Esophagus muscularis mucosa (tissue), 4 donors: Measurements from ENCODE around the gene RET. TPM values are rescaled to one million over a fixed set of nuclear protein-coding genes. Genes with fewer than 3 reads are reported as not detected.

Source experiments
- DNase-seq: peaks from one replicate; pipeline ENCODE4 v3.0.0-alpha.2; 2017; ENCODE audit errors: extremely low spot score
- H3K27ac ChIP-seq, 4 donors: fragments of 200-600 bp; sonication (generic); replicated peaks in 1 of 4; 1 replicate in 3 of 4; 2 replicates in 1 of 4; pipeline ENCODE4 v1.5.1; 2016 to 2019; ENCODE audit warnings: mild to moderate bottlenecking in 1 of 4
- H3K27me3 ChIP-seq, 4 donors: fragments of 200-600 bp; sonication (generic); one replicate each; pipeline versions ENCODE4 v1.5.1 to v1.6.0; 2016 to 2019
- H3K36me3 ChIP-seq, 4 donors: fragments of 200-600 bp; sonication (generic); one replicate each; pipeline ENCODE4 v1.5.1; 2016 to 2019
- H3K4me1 ChIP-seq, 4 donors: fragments of 200-600 bp; sonication (generic); one replicate each; pipeline ENCODE4 v1.5.1; 2016 to 2019
- H3K4me3 ChIP-seq, 4 donors: fragments of 200-600 bp; sonication (generic); 1 replicate in 2 of 4; 2 replicates in 2 of 4; pipeline ENCODE4 v1.5.1; 2016 to 2019; ENCODE audit warnings: mild to moderate bottlenecking in 4 of 4, moderate library complexity in 1 of 4
- H3K9me3 ChIP-seq, 4 donors: fragments of 200-600 bp; sonication (generic); 1 replicate in 3 of 4; 2 replicates in 1 of 4; pipeline ENCODE4 v1.5.1; 2016 to 2019
- EP300 ChIP-seq: sonication (generic); formaldehyde crosslinking; IDR thresholded peaks from one replicate; pipeline ENCODE4 v1.6.1; 2017; ENCODE audit warnings: antibody characterized with exemption
- POLR2A ChIP-seq: fragments of 450-650 bp; IDR thresholded peaks from one replicate; pipeline ENCODE4 v1.6.1; 2017; ENCODE audit warnings: antibody characterized with exemption, moderate library complexity, mild to moderate bottlenecking, low read depth
- POLR2AphosphoS5 ChIP-seq, 2 donors: sonication (generic); formaldehyde crosslinking; IDR thresholded peaks; one replicate each; pipeline ENCODE4 v1.6.1; 2017; ENCODE audit warnings: antibody characterized with exemption in 2 of 2
- WGBS: methylation state at CpG from one replicate; pipeline ENCODE4 v1.1.5; 2018; 5-methylcytosine and 5-hydroxymethylcytosine counted together
- intact Hi-C: fragments of 100-400 bp; cut with DNase I; formaldehyde crosslinking; loops from one replicate; pipeline ENCODE4 v1.15.1; 2023
- total RNA-seq, 4 donors: library from RNA; depleted of rRNA; stranded (reverse); fragments of >200 nt; gene quantifications; one replicate each; pipeline versions ENCODE4 v1.1.0 to v1.2.1, GENCODE V29; 2016
- TF ChIP-seq, protein P1 (sequence below), 3 experiments: fragments of 200-600 bp in 2 of 3; fragments of 450-650 bp in 1 of 3; sonication (generic) in 2 of 3; IDR thresholded peaks; one replicate each; pipeline ENCODE4 v1.5.1; 2017 to 2019; ENCODE audit warnings: antibody characterized with exemption in 3 of 3, mild to moderate bottlenecking in 2 of 3, moderate library complexity in 1 of 3

RET gene
- total RNA-seq, 4 donors from 2014 or later: 1.7 to 4.0 (median 3.0) TPM

DNA sequence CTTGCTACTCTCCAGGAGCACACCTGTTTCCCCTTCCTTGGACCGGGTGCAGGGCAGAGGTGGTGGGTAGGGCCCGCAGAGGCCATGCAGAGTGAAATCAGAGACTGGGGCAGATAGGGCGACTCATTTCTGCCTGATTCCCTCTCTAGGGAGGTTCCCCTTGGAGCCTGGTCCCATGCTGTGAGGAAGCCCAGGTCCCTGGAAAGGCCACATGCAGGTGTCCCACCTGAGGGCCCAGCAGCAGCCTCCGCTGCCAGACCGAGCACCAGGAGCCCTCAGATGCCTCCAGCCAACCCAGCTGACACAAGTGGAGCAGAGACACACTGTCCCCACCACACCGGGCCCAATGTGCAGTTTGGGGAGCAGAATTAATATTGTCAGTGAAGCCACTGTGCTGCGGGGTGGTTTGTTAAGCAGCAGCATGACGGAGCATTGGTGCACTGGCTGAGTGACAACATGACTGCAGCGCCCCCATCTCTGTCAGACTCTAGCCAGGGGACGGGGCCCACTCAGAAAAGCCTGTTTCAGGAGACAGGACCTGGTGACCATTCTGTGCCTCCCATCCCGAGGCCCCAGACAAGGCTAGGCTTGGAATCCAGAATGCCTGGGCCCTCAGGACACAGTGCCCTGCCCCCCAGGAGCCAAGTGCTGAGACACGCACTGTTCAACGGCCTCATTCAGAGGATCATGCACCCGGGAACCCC lies 30.4 kb upstream of the RET start:
- no peak for DNase-seq
- no peaks in the 10 kb centered on the region for H3K4me1 ChIP-seq
- no peak for TF ChIP-seq POLR2AphosphoS5 (IDR thresholded peaks at IDR 0.05)
- no peak for TF ChIP-seq EP300
- TF ChIP-seq POLR2A: no peak
- TF ChIP-seq, protein P1, sequence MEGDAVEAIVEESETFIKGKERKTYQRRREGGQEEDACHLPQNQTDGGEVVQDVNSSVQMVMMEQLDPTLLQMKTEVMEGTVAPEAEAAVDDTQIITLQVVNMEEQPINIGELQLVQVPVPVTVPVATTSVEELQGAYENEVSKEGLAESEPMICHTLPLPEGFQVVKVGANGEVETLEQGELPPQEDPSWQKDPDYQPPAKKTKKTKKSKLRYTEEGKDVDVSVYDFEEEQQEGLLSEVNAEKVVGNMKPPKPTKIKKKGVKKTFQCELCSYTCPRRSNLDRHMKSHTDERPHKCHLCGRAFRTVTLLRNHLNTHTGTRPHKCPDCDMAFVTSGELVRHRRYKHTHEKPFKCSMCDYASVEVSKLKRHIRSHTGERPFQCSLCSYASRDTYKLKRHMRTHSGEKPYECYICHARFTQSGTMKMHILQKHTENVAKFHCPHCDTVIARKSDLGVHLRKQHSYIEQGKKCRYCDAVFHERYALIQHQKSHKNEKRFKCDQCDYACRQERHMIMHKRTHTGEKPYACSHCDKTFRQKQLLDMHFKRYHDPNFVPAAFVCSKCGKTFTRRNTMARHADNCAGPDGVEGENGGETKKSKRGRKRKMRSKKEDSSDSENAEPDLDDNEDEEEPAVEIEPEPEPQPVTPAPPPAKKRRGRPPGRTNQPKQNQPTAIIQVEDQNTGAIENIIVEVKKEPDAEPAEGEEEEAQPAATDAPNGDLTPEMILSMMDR (IDR thresholded peaks at IDR 0.05): no peak
- H3K27ac ChIP-seq: no peak overlapping the region
- H3K9me3 ChIP-seq: no peaks in the 10 kb centered on the region
- intact Hi-C loops: no loop called here
- WGBS: 96% methylated on average over 5 of the region's 14 CpGs
- H3K27me3 ChIP-seq: peaks cover 0 to 30% (median 0%) of the 10 kb centered on the region in 4 donors
- H3K4me3 ChIP-seq: no peak overlapping the region
- H3K36me3 ChIP-seq: no peaks in the 10 kb centered on the region

DNA sequence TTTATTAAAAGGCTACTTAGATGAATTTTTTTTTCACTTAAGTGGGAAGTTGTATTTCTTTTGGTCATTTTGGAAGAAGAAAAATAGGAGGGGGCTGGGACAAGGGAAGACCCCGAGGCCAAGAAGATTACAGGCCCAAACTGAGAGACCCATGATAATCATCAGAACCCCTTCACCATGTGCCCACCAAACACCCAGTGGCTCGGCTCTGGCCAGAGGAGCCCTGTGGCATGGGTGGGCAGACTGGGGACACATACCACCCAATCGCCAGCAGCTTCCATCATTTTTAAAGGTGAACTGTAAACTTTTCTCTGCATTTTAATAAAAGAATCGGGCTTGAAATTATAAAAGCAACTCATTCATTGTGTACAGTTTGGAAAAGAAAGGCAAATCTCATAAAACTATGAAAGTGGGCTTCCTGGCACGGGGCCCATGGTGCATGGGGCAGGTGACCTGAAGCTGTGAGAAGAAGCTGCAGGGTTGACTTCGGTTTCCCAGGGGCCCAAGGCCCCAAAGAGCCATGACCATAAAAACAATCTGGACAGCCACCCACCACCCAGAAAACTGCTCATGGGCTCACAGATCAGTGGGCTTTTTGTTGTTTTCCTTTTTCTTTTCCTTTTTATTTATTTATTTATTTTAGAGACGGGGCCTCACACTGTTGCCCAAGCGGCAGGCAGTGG lies 29.4 kb upstream of the RET start:
- no peak overlapping the region for H3K4me3 ChIP-seq
- no peaks in the 10 kb centered on the region for H3K36me3 ChIP-seq
- intact Hi-C loops: no loop called here
- DNase-seq: no peak
- no peaks in the 10 kb centered on the region for H3K4me1 ChIP-seq
- 85% methylated on average over 8 of the region's 8 CpGs for WGBS
- no peaks in the 10 kb centered on the region for H3K9me3 ChIP-seq
- TF ChIP-seq EP300 (no peak), POLR2A (no peak), POLR2AphosphoS5 (IDR thresholded peaks at IDR 0.05) (no peak)
- TF ChIP-seq, protein P1 (IDR thresholded peaks at IDR 0.05): no peak
- peaks cover 0 to 30% (median 0%) of the 10 kb centered on the region in 4 donors for H3K27me3 ChIP-seq
- H3K27ac ChIP-seq: no peak overlapping the region

DNA sequence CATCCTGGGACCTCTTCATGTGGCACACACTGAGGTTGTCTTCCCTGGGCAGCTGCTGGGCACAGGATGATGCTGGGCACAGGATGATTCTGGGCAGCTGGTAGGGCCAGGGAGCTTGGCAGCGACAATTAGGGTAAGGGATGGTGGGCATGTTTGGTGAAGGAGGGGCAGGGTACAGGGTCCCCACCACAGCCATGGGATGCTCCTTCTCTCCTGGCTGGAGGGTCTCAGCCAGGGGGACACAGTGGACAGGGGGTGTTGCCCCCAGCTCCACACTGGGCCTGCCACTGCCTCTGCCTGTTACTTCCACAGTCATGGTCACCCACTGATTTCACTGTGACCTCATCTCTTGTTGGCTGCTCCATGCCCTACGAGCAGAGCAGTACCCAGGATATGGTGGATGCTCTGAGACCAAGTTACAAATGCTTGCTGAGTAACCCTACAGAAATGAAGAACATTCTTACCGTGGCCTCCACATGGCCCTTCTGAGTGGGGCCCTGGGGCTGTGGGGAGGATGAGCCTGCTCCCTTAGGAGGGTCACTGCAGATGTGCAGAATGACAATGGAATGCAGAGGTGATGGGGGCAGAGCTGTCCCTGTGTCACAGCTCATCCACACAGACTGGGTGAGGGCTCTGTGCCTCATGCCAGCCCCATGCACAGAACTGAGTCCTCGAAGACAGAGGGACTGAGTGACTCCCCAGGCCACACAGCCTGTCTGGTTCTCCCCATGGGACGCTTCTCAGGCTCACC lies 28.4 kb upstream of the RET start:
- TF ChIP-seq, protein P1 (IDR thresholded peaks at IDR 0.05): no peak
- TF ChIP-seq POLR2AphosphoS5 (IDR thresholded peaks at IDR 0.05) (no peak), POLR2A (no peak), EP300 (no peak)
- no peak for DNase-seq
- 79% methylated on average over 4 of the region's 5 CpGs for WGBS
- H3K27ac ChIP-seq: no peak overlapping the region
- no peaks in the 10 kb centered on the region for H3K36me3 ChIP-seq
- intact Hi-C loops: no loop called here
- H3K27me3 ChIP-seq: peaks cover 0 to 30% (median 0%) of the 10 kb centered on the region in 4 donors
- H3K4me1 ChIP-seq: no peaks in the 10 kb centered on the region
- no peaks in the 10 kb centered on the region for H3K9me3 ChIP-seq
- H3K4me3 ChIP-seq: no peak overlapping the region

DNA sequence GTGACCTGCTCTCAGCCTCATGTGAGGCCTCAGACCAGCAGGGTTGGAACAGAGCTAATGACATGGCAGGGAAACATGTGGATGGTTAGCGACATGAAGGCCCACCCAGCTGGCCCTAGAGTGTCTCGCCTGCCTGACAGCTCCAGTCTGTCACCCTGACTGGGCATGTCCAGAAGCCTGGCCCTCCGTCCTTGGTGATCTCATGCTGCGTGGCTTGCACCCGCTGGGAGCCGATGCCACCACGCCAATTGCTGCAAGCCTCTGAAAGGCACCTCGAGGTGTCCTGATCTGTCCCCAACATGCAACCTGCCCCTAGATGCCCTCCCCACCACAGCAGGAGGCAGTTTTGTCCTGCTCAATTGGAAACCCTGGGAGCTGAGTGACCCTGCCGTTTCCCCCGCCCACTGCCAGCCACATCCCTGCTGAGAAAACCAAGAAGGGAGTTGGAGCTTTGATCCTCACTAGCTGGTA lies 27.8 kb upstream of the RET start:
- TF ChIP-seq POLR2AphosphoS5 (IDR thresholded peaks at IDR 0.05): no peak
- no peak for TF ChIP-seq EP300
- no peak for TF ChIP-seq POLR2A
- TF ChIP-seq, protein P1 (IDR thresholded peaks at IDR 0.05): no peak
- Histone ChIP-seq H3K27me3 (peaks cover 0 to 30% (median 0%) of the 10 kb centered on the region in 4 donors), H3K9me3 (no peaks in the 10 kb centered on the region), H3K27ac (no peak overlapping the region), H3K4me3 (no peak overlapping the region), H3K36me3 (no peaks in the 10 kb centered on the region), H3K4me1 (no peaks in the 10 kb centered on the region)
- DNase-seq: no peak
- intact Hi-C loops: no loop called here
- whole genome bisulfite sequencing: 60% methylated on average over 1 of the region's 10 CpGs
